ENCODE results near the gene PNRC2. TPM values are rescaled to one million over a fixed set of nuclear protein-coding genes. Genes with fewer than 3 reads are reported as not detected.

The PNRC2 gene
- total RNA-seq, 1 experiment from 2014 or later: 67.7 TPM

DNA sequence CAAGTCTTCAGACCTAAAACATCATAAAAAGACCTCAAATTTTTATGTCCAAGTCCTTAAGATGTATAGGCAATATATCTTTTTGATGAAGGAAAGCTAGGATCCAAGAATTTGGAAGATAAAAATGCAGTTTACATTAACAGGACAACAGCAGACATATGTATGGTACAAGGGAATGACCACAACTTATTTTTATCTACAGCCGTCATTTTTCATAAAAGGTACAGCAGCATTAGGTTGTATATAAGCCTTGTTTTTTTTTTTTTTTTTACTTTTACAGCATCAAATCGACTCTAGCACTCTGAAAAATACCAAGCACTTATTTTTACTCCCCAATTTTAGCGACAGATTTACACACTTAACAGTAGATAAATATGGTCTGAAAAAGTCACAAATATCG is 19.2 kb downstream of the PNRC2 start:
- H3K36me3 ChIP-seq (ENCODE audit: low read depth): peaks cover 8% of the 10 kb centered on the region
- ChIA-PET CTCF (interaction anchor here (2.1 kb wide), 1 partner anchor 49 kb away, joined by 4 read pairs; no protein-coding TSS in a partner anchor), POLR2A (ENCODE audit: unreplicated experiment) (no interaction called here)
- no TSS peak for BruUV-seq (replicated peaks)
- peaks cover 63% of the 10 kb centered on the region for H3K79me2 ChIP-seq (ENCODE audit: low read depth)
- DNase-seq: no peak
- H3K4me2 ChIP-seq: peak overlapping the region; percentile 97
- peaks cover 17% of the 10 kb centered on the region for H3F3A ChIP-seq (ENCODE audit: insufficient read depth, low read depth)
- no peaks in the 10 kb centered on the region for H3K9me3 ChIP-seq (ENCODE audit: insufficient read depth, low read depth)
- H3K27me3 ChIP-seq (ENCODE audit: insufficient read depth, low read depth): no peaks in the 10 kb centered on the region
- H2AFZ ChIP-seq: no peak overlapping the region
- no peak overlapping the region; the same call in 1 of the 2 replicates for H3K27ac ChIP-seq
- H3K4me1 ChIP-seq (replicated peaks; ENCODE audit: insufficient read depth): peaks cover 38% of the 10 kb centered on the region
- no peak for TF ChIP-seq EZH2 (IDR thresholded peaks at IDR 0.05; ENCODE audit: low read depth)
- TF ChIP-seq, protein P1, sequence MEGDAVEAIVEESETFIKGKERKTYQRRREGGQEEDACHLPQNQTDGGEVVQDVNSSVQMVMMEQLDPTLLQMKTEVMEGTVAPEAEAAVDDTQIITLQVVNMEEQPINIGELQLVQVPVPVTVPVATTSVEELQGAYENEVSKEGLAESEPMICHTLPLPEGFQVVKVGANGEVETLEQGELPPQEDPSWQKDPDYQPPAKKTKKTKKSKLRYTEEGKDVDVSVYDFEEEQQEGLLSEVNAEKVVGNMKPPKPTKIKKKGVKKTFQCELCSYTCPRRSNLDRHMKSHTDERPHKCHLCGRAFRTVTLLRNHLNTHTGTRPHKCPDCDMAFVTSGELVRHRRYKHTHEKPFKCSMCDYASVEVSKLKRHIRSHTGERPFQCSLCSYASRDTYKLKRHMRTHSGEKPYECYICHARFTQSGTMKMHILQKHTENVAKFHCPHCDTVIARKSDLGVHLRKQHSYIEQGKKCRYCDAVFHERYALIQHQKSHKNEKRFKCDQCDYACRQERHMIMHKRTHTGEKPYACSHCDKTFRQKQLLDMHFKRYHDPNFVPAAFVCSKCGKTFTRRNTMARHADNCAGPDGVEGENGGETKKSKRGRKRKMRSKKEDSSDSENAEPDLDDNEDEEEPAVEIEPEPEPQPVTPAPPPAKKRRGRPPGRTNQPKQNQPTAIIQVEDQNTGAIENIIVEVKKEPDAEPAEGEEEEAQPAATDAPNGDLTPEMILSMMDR (conservative IDR thresholded peaks at IDR 0.05): no peak
- intact Hi-C loops (cut with micrococcal nuclease; ENCODE audit: unreplicated experiment): no loop called here
- peaks cover 44% of the 10 kb centered on the region for H4K20me1 ChIP-seq (ENCODE audit: insufficient read depth)
- H3K9me2 ChIP-seq (ENCODE audit: insufficient read depth): no peaks in the 10 kb centered on the region
- H3K4me3 ChIP-seq: peak overlapping the region; percentile 94

DNA sequence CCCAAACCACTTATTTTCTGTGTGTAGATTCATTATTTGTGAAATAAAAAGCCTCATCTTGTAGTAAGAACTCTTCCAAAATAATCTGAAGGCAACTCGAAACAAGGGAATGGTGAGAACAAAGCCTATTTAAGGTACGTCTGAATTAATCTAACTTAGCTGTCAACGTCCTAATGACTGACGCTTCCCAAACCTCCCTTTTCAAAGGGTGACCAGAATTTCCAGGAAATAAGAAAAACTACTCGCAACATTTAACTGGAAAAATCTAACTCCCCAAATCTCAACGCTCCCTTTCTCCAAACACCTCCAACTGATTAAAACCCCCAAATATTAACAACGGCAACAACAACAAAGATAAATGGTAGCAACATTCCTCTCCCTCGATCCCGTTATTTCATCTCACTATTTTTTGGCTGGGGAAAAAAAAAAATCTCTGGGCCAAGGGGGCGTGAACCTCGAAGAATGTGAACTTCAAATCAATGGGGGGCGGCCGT is 19.8 kb downstream of the PNRC2 start:
- peaks cover 44% of the 10 kb centered on the region for H4K20me1 ChIP-seq (ENCODE audit: insufficient read depth)
- DNase-seq: no peak
- TF ChIP-seq EZH2 (IDR thresholded peaks at IDR 0.05; ENCODE audit: low read depth): no peak
- TF ChIP-seq, protein P1 (conservative IDR thresholded peaks at IDR 0.05): no peak

GRCh38 chr1:23979881-23980727 is 20.5 kb downstream of the PNRC2 start, which contains the start of gene SRSF10:
SRSF10 (minus strand) TSS chr1:23980327; CDS start chr1:23980255, 72 bp downstream.
- ChIA-PET POLR2A (ENCODE audit: unreplicated experiment) (interaction anchor here (0.6 to 1.0 kb wide), 4 partner anchors 21 to 408 kb away, joined by 3 to 8 read pairs (median 4); partner anchors contain the start of gene PNRC2), CTCF (interaction anchor here (2.1 kb wide), 1 partner anchor 48 kb away, joined by 4 read pairs; no protein-coding TSS in a partner anchor)
- H3F3A ChIP-seq (ENCODE audit: insufficient read depth, low read depth): peaks cover 17% of the 10 kb centered on the region
- H3K4me1 ChIP-seq (replicated peaks; ENCODE audit: insufficient read depth): peaks cover 45% of the 10 kb centered on the region
- peak within 1 kb of the TSS; percentile 97 for H3K27ac ChIP-seq
- intact Hi-C loops (cut with micrococcal nuclease; ENCODE audit: unreplicated experiment): loop anchor here (2.0 kb wide), 3 partner anchors 19 to 39 kb away; no protein-coding TSS in a partner anchor
- TSS peak; percentile 51 for BruUV-seq (replicated peaks)
- H3K9me3 ChIP-seq (ENCODE audit: insufficient read depth, low read depth): no peaks in the 10 kb centered on the region
- peak; percentile 88 to 96 for DNase-seq
- H2AFZ ChIP-seq: peak within 1 kb of the TSS; percentile 89
- no peaks in the 10 kb centered on the region for H3K9me2 ChIP-seq (ENCODE audit: insufficient read depth)
- TF ChIP-seq, protein P1 (conservative IDR thresholded peaks at IDR 0.05): no peak
- TF ChIP-seq EZH2 (IDR thresholded peaks at IDR 0.05; ENCODE audit: low read depth): no peak
- peak within 1 kb of the TSS; percentile 98 for H3K4me2 ChIP-seq
- peak within 1 kb of the TSS; percentile 94 for H3K4me3 ChIP-seq
- peaks cover 8% of the 10 kb centered on the region for H3K36me3 ChIP-seq (ENCODE audit: low read depth)
- peaks cover 50% of the 10 kb centered on the region for H3K79me2 ChIP-seq (ENCODE audit: low read depth)
- H4K20me1 ChIP-seq (ENCODE audit: insufficient read depth): peaks cover 40% of the 10 kb centered on the region
- no peaks in the 10 kb centered on the region for H3K27me3 ChIP-seq (ENCODE audit: insufficient read depth, low read depth)

More for the DNA sequence above, 19.8 kb downstream of the PNRC2 start:
- intact Hi-C loops (cut with micrococcal nuclease; ENCODE audit: unreplicated experiment): no loop called here
- Histone ChIP-seq H3K4me1 (replicated peaks; ENCODE audit: insufficient read depth) (peaks cover 43% of the 10 kb centered on the region), H3K4me2 (peak overlapping the region; percentile 97), H3K36me3 (ENCODE audit: low read depth) (peaks cover 8% of the 10 kb centered on the region), H3K9me2 (ENCODE audit: insufficient read depth) (no peaks in the 10 kb centered on the region), H3K27me3 (ENCODE audit: insufficient read depth, low read depth) (no peaks in the 10 kb centered on the region), H3K9me3 (ENCODE audit: insufficient read depth, low read depth) (no peaks in the 10 kb centered on the region), H3K27ac (peak overlapping the region; percentile 97), H3K4me3 (peak overlapping the region; percentile 94), H2AFZ (peak overlapping the region; percentile 89; the same call in 1 of the 2 replicates), H3K79me2 (ENCODE audit: low read depth) (peaks cover 57% of the 10 kb centered on the region), H3F3A (ENCODE audit: insufficient read depth, low read depth) (peaks cover 17% of the 10 kb centered on the region)
- ChIA-PET POLR2A (ENCODE audit: unreplicated experiment) (interaction anchor here (0.6 kb wide), 1 partner anchor 22 kb away, joined by 3 read pairs; no protein-coding TSS in a partner anchor), CTCF (interaction anchor here (2.1 kb wide), 1 partner anchor 48 kb away, joined by 4 read pairs; no protein-coding TSS in a partner anchor)
- no TSS peak for BruUV-seq (replicated peaks)

Measured in PC-9 (cell line).